Measurements from ENCODE around the gene ZNRD2.
A peak's percentile ranks its signal among the peaks of the same experiment; 100 is the strongest.
"Not testable (repeated sequence)": the region's sequence is repeated elsewhere in the genome, so short reads cannot be mapped to it uniquely, and the experiment has no call there.

ZNRD2 gene

DNA sequence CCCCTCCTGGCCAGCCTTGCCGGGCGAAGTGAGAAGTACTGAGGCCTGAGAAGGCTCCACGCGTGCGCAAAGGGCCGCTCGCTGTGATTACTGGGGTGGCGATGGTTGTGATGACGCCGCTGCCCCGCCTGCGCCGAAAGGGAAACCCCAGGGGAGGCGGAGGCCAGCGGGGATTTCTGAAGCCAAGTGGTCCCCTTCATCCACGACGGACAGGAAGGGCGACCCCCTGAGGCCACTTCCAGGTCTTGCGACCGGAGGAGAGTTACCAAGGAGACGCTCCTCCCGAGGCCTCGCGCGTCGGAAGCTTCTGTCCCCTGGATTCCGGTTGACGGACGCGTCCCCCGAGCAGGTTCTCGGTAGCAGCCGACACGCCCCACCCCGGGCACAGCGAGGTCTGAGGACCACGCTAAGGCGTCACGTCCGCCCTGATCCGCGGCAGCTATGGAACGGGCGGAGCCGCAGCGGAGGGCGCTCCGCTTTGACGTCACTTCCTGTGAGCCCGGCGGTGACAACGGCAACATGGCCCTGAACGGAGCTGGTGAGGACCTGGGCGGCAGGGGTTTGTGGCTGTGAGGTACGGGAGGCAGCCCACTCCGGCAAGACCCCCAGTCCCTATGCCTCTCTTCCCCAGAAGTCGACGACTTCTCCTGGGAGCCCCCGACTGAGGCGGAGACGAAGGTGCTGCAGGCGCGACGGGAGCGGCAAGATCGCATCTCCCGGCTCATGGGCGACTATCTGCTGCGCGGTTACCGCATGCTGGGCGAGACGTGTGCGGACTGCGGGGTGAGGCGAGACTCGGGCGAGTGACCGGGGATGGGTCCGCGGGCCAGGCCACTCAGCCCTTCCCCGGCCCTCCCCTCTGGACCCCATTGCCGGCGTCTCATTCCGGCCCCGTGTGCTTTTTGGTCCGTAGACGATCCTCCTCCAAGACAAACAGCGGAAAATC lies at the start of gene ZNRD2:
ZNRD2 (plus strand) TSS at position 505 of the 946 bp plus-strand sequence; CDS start at position 520, 15 bp downstream.
- DNase-seq (ENCODE audit: low spot score), result peak; percentile 98

DNA sequence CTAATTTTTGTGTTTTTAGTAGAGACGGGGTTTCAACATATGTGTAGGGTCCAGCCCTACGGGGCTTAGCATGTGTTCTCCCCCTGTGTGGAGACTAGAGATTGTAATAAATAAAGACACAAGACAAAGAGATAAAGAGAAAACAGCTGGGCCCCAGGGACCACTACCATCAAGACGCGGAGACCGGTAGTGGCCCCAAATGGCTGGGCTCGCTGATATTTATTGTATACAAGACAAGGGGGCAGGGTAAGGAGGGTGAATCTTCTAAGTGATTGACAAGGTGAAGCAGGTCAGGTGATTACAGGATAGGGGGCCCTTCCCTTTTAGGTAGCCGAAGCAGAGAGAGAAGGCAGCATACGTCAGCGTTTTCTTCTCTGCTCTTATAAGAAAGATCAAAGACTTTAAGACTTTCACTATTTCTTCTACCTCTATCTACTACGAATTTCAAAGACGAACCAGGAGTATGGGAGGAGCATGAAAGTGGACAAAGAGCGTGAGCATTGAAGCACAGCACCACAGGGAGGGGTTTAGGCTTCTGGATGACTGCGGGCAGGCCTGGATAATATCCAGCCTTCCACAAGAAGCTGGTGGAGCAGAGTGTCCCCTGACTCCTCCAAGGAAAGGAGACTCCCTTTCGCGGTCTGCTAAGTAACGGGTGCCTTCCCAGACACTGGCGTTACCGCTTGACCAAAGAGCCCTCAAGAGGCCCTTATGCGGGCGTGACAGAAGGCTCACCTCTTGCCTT lies 48.3 kb upstream of the ZNRD2 start:
- DNase-seq (ENCODE audit: low spot score), result peak; percentile 27

DNA sequence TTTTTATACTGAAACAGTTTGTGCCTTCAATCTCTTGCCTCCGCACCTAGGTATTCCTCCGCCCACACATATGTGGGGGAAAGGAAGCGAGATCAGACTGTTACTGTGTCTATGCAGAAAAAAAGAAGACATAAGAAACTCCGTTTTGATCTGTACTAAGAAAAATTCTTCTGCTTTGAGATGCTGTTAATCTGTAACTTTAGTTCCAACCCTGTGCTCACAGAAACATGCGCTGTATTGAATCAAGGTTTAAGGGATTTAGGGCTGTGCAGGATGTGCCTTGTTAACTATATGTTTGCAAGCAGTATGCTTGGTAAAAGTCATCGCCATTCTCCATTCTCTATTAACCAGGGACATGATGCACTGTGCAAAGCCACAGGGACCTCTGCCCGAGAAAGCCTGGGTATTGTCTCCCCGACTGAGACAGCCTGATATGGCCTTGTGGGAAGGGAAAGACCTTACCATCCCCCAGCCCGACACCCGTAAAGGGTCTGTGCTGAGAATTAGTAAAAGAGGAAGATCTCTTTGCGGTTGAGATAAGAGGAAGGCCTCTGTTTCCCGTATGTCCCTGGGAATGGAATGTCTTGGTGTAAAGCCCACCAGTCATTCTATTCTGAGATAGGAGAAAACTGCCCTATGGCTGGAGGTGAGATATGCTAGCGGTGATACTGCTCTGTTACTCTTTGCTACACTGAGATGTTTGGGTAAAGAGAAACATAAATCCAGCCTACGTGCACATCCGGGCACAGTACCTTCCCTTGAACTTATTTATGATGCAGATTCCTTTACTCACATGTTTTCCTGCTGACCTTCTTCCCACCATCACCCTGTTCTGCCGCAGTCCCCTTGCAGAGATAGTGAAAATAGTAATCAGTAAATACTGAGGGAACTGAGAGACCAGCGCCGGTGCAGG lies 47.3 kb upstream of the ZNRD2 start:
- DNase-seq (ENCODE audit: low spot score), result peak; percentile 42

DNA sequence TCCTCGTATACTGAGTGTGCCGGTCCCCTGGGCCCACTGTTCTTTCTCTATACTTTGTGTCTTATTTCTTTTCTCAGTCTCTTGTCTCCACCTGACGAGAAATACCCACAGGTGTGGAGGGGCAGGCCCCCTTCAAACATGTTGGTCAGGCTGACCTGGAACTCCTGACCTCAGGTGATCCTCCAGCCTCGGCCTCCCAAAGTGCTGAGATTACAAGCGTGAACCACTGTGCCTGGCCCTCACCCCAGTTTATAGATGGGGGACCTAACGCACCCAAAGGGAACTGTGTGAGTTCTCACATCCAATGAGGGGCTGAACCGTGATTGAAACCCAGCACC lies 46.7 kb upstream of the ZNRD2 start:
- DNase-seq (ENCODE audit: low spot score), result not testable (repeated sequence)

DNA sequence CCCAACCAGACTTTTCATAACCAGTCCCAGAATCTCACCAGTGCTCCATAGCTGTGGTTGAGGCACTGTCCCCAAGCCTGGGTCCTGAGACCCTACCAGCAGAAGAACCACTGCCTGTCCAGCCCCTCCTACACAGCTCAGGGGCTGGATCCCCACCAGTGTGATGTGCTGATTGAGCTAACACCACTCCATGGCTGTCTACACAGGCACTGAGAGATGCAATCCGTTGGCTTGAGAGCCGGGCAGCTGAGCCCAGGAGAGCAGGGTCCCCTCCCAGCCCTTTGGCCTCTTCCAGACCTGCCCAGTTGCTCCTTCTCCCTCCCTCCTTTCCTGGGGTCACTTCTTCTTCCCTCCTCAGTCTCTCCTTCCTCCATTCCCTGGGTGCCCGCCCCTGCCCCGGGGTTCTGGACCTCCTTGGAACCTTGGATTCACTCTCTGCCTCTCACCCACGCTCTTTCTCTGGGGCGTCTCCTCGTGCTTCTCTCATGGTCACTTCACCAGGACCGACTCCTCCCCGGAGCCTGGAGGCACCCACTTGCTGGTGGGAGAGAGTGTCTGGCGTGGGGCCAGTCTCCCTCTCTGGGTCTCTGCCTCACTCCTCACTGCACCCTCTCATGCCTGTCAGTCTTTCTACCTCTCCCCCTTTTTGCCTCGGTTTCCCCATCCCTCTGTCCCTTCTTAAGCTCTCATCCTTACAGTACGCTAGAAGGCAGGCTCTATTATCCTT lies 46.1 kb upstream of the ZNRD2 start:
- no peak for DNase-seq (ENCODE audit: low spot score)

DNA sequence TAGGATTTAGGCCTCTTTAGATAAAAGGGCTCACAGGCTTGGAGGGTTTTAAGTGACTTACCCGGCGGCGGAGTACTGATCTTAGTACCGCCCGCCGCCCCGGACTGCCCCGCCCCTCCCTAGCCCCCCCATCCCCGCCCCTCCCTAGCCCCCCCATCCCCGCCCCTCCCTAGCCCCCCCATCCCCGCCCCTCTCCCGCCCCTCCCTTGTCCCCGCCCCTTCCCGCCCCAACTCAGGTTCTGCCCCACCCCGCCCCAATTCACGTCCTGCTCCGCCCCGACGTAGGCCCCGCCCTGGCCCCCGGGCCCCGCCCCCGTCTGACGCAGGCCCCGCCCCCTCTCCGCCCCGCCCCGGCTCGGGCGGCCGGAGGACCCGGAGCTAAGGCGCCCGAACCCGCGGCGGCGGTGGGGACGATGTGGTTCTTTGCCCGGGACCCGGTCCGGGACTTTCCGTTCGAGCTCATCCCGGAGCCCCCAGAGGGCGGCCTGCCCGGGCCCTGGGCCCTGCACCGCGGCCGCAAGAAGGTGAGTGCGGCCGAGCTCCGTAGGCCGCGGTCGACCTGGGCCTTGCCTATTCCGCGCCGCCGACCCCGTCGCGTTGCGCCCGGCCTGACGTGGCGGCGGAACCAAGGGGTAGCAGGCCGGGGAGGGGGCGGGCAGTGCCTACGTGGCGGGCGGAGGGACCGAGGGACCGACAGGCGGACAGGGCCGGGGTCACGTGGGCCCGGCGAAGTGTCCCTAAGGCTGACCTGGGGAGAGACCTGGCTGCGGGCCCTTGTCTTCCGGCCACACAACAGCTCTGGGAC lies 45.3 kb upstream of the ZNRD2 start, which contains the start of gene SCYL1:
SCYL1 (plus strand) TSS at position 343 of the 805 bp plus-strand sequence; CDS start at position 414, 71 bp downstream.
- DNase-seq (ENCODE audit: low spot score), result peak; percentile 83

- DNase-seq (ENCODE audit: low spot score), result no peak
Measured at GRCh38 chr11:65525546-65526480, 44.5 kb upstream of the ZNRD2 start.

GRCh38 chr11:65526744-65527143 lies 43.5 kb upstream of the ZNRD2 start:
- no peak for DNase-seq (ENCODE audit: low spot score)

GRCh38 chr11:65528819-65529350 lies 41.4 kb upstream of the ZNRD2 start:
- DNase-seq (ENCODE audit: low spot score), result no peak

DNA sequence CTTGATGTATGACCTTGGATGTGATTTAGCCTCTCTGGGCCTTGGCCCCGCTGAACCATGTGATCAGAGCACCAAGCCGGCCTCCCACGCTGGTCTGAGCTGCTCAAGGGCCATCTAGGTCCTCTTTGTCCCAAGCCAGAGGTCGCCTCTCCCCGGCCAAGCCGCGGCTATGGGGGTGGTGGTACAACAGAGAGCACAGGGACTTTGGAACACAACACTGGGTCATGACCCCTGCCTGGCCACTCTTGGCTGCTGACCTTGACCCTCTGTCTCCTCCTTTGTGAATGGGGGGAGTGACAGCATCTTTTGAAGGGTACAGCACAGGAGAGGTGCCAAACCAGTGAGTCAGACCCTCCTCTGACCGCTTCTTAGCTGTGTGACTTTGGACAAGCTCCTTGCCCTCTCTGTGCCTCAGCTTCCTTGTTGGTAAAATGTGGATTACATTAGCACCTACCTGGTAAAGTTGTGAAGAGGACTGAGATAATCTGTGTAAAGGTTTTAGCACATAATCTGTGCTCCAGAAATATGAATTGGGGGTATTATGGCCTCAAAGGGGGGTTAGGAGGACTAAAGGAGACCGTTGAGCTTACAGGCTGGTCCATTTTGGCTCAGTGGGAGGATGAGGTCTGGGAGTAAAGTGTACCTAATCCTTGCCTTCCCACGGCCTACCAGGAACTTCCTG lies 40.7 kb upstream of the ZNRD2 start:
- DNase-seq (ENCODE audit: low spot score), result no peak

DNA sequence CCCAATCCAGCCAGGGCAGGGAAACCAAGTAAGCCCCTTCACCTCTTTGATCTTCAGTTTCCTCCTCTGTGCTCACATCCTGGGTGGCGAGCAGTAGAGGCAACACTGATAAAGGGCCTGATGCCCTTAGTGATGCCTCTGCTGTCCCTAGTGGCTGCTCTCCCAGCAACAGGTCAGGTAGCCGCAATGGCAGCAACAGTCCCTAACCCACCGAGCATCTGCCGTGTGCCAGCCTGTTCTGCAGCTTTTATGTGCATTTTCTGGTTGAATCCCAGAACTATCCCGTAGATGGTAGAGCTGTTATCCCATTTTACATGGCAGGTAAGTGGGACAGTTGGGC lies 40.1 kb upstream of the ZNRD2 start:
- no peak for DNase-seq (ENCODE audit: low spot score)

GRCh38 chr11:65532388-65533064 lies 37.8 kb upstream of the ZNRD2 start:
- DNase-seq (ENCODE audit: low spot score), result no peak

GRCh38 chr11:65535102-65535501 lies 35.2 kb upstream of the ZNRD2 start:
- DNase-seq (ENCODE audit: low spot score), result no peak

DNA sequence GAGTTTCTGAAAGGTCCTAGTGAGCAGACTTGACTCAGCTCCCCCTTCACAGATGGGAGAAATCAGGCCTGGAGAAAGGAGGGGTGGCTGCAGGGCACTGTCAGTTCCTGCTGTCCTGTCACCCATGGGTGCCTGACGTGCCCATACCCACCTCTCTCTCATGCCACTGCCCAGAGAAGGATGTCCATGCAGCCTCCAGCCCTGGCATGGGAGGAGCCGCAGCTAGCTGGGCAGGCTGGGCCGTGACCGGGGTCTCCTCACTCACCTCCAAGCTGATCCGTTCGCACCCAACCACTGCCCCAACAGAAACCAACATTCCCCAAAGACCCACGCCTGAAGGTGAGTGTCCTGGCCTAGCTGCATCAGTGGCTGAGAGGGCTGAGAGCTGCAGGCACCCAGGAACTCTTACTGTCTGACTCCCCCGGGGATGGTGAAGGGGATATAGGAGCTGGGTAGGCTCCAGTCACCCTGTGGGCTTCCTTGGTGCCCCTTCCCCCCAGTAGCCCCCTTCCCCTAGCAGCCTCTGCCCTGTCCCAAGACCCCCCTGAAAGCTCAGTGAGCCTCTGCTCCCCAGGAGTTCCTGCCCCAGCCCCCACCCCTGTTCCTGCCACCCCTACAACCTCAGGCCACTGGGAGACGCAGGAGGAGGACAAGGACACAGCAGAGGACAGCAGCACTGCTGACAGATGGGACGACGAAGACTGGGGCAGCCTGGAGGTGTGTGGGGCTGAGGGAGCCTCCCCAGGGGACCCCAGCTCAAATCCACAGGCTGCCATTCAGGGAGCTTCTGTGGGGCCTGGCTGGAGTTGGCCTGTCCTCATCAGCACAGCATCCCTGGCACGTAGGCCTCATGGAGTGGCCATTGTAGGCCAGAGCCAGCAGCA lies 33.6 kb upstream of the ZNRD2 start:
- no peak for DNase-seq (ENCODE audit: low spot score)

GRCh38 chr11:65537296-65537597 lies 33.0 kb upstream of the ZNRD2 start:
- no peak for DNase-seq (ENCODE audit: low spot score)

GRCh38 chr11:65537620-65538231 lies 32.6 kb upstream of the ZNRD2 start:
- DNase-seq (ENCODE audit: low spot score), result no peak
